IMR-90 (cell line): Measurements from ENCODE around the gene IKZF3. TPM values are rescaled to one million over a fixed set of nuclear protein-coding genes. Genes with fewer than 3 reads are reported as not detected.

Experiments
- ATAC-seq: fragments of 200-7000 bp; cut with Tn5 transposase; 2 replicates; pipeline ENCODE4 v1.9.1; 2020; ENCODE audit warnings: low read depth, mild to moderate bottlenecking, moderate library complexity
- BruUV-seq: library from RNA; stranded (reverse); fragments of 400-500 nt; replicated peaks from 2 replicates; lab custom pipeline; 2021; lab: Mats Ljungman, UMichigan
- CTCF ChIA-PET: fragments of 300-600 bp; formaldehyde crosslinking; extraction: SDS; loops from one replicate; lab custom pipeline; 2021; ENCODE audit warnings: antibody characterized with exemption; lab: Yijun Ruan, JAX
- POLR2A ChIA-PET: fragments of 300-600 bp; sonication (Branson Sonifier 250); formaldehyde crosslinking; loops from one replicate; lab custom pipeline; 2022; ENCODE audit warnings: antibody characterized with exemption; ENCODE audit not compliant: unreplicated experiment; lab: Charles Lee
- DNase-seq: peaks from one replicate; pipeline ENCODE4 v3.0.0; 2013
- H2AFZ ChIP-seq: replicated peaks from 2 replicates; pipeline ENCODE3; 2013; ENCODE audit warnings: low read length, mild to moderate bottlenecking; ENCODE audit not compliant: poor library complexity
- H2AK5ac ChIP-seq: 2 replicates; pipeline ENCODE4 v1.6.1; 2013; ENCODE audit warnings: low read depth, low read length, inconsistent platforms
- H2AK9ac ChIP-seq: replicated peaks from 2 replicates; pipeline ENCODE3; 2013; ENCODE audit warnings: mild to moderate bottlenecking, low read depth, low read length, moderate library complexity; ENCODE audit not compliant: poor library complexity
- H2BK120ac ChIP-seq: 2 replicates; pipeline ENCODE4 v1.6.1; 2013; ENCODE audit warnings: low read depth, low read length, inconsistent platforms
- H2BK15ac ChIP-seq: 3 replicates; pipeline ENCODE4 v1.6.1; 2013; ENCODE audit warnings: low read depth, low read length, inconsistent platforms
- H2BK20ac ChIP-seq: 2 replicates; pipeline ENCODE4 v1.6.1; 2013; ENCODE audit warnings: low read depth, mild to moderate bottlenecking, inconsistent platforms, low read length, moderate library complexity
- H2BK5ac ChIP-seq: 2 replicates; pipeline ENCODE4 v1.6.1; 2013; ENCODE audit warnings: mild to moderate bottlenecking, low read depth, low read length, inconsistent platforms; ENCODE audit not compliant: poor library complexity, severe bottlenecking
- H3K14ac ChIP-seq: replicated peaks from 2 replicates; pipeline ENCODE4 v1.6.1; 2013; ENCODE audit warnings: low read depth, low read length, inconsistent platforms
- H3K18ac ChIP-seq: 2 replicates; pipeline ENCODE4 v1.6.1; 2013; ENCODE audit warnings: low read depth, low read length, control low read depth
- H3K23ac ChIP-seq: 2 replicates; pipeline ENCODE4 v1.6.1; 2013; ENCODE audit warnings: low read depth, low read length, inconsistent platforms
- H3K27ac ChIP-seq: 2 replicates; pipeline ENCODE4 v1.5.1; 2013; ENCODE audit warnings: mild to moderate bottlenecking, control low read depth, low read length; ENCODE audit not compliant: insufficient read depth
- H3K27me3 ChIP-seq: 2 replicates; pipeline ENCODE4 v1.6.1; 2013; ENCODE audit warnings: low read length; ENCODE audit not compliant: control insufficient read depth, insufficient read depth
- H3K36me3 ChIP-seq: 2 replicates; pipeline ENCODE4 v1.6.1; 2013; ENCODE audit warnings: low read length, mixed read lengths; ENCODE audit not compliant: control insufficient read depth, insufficient read depth
- H3K4ac ChIP-seq: 2 replicates; pipeline ENCODE4 v1.6.1; 2013; ENCODE audit warnings: low read depth, low read length, inconsistent platforms
- H3K4me1 ChIP-seq: 2 replicates; pipeline ENCODE4 v1.6.1; 2013; ENCODE audit warnings: low read length, mixed read lengths; ENCODE audit not compliant: control insufficient read depth, insufficient read depth
- H3K4me2 ChIP-seq: 2 replicates; pipeline ENCODE4 v1.6.1; 2013; ENCODE audit warnings: low read depth, mild to moderate bottlenecking, control low read depth, low read length, moderate library complexity
- H3K4me3 ChIP-seq: 2 replicates; pipeline ENCODE4 v1.5.1; 2013; ENCODE audit warnings: low read depth, mild to moderate bottlenecking, control low read depth, low read length, moderate library complexity; ENCODE audit not compliant: insufficient read depth
- H3K56ac ChIP-seq: 2 replicates; pipeline ENCODE4 v1.6.1; 2013; ENCODE audit warnings: low read length, inconsistent platforms; ENCODE audit not compliant: insufficient read depth; ENCODE audit errors: extremely low read depth
- H3K79me1 ChIP-seq, 2 experiments: 2 replicates each; pipeline ENCODE4 v1.6.1; 2013; ENCODE audit warnings: low read length in 2 of 2, inconsistent platforms in 1 of 2, low read depth in 1 of 2
- H3K9ac ChIP-seq: 2 replicates; pipeline ENCODE4 v1.6.1; 2013; ENCODE audit warnings: low read depth, low read length, control low read depth
- H3K9me1 ChIP-seq: 2 replicates; pipeline ENCODE4 v1.6.1; 2013; ENCODE audit warnings: low read length, inconsistent platforms; ENCODE audit not compliant: insufficient read depth
- H3K9me3 ChIP-seq: 2 replicates; pipeline ENCODE4 v1.6.1; 2013; ENCODE audit warnings: low read length; ENCODE audit not compliant: control insufficient read depth, insufficient read depth
- H4K20me1 ChIP-seq: 2 replicates; pipeline ENCODE4 v1.6.1; 2013; ENCODE audit warnings: low read length, inconsistent platforms; ENCODE audit not compliant: insufficient read depth
- H4K5ac ChIP-seq: 2 replicates; pipeline ENCODE4 v1.6.1; 2013; ENCODE audit warnings: mild to moderate bottlenecking, low read depth, low read length, control low read depth
- H4K8ac ChIP-seq, 2 experiments: 2 replicates each; pipeline ENCODE4 v1.6.1; 2013; ENCODE audit warnings: low read depth in 2 of 2, low read length in 2 of 2, control low read depth in 1 of 2, inconsistent platforms in 1 of 2
- H4K91ac ChIP-seq: 2 replicates; pipeline ENCODE4 v1.6.1; 2013; ENCODE audit warnings: low read depth, low read length, inconsistent platforms; ENCODE audit not compliant: insufficient read depth
- RCOR1 ChIP-seq: IDR thresholded peaks from 2 replicates; pipeline ENCODE4 v1.6.1; 2012; ENCODE audit warnings: mild to moderate bottlenecking, low read length, improper control_type of control experiment; ENCODE audit not compliant: insufficient replicate concordance
- WGBS, 2 experiments: methylation state at CpG; one replicate each; pipeline versions ENCODE4 v1.1.5 to v1.1.7; 2013; ENCODE audit warnings: missing lambda C conversion rate in 2 of 2; ENCODE audit not compliant: insufficient read length in 1 of 2; ENCODE audit errors: extremely low coverage in 2 of 2; 5-methylcytosine and 5-hydroxymethylcytosine counted together
- dilution Hi-C: fragments of 300-500 bp; cut with HindIII; formaldehyde crosslinking; loops from one replicate; pipeline ENCODE4 v1.14.3; 2018; ENCODE audit warnings: low sequenced_read_pairs; ENCODE audit not compliant: unreplicated experiment
- in situ Hi-C: fragments of 300-500 bp; cut with MboI; formaldehyde crosslinking; loops from 3 replicates; pipeline ENCODE4 v1.14.3; 2019; ENCODE audit warnings: low sequenced_read_pairs, inconsistent platforms, mixed read lengths
- intact Hi-C: fragments of 100-400 bp; cut with micrococcal nuclease; formaldehyde crosslinking; loops from 2 replicates; pipeline ENCODE4 v1.10.0; 2022
- polyA plus RNA-seq, 3 experiments: library from polyadenylated mRNA; depleted of rRNA; stranded (reverse); fragments of >200 nt; gene quantifications; 2 replicates each; pipeline ENCODE4 v1.2.3, GENCODE V29; 2012; ENCODE audit warnings: low replicate concordance in 1 of 3
- total RNA-seq: library from RNA; depleted of rRNA; stranded (reverse); fragments of >200 nt; gene quantifications from 2 replicates; pipeline ENCODE4 v1.2.3, GENCODE V29; 2012

IKZF3 gene
- total and polyA plus RNA-seq, 2 of the 4 experiments (the other 2 are of a cell fraction), result not detected

GRCh38 chr17:39745335-39746144, 118.6 kb downstream of the IKZF3 start:
- H4K5ac ChIP-seq, result no peak overlapping the region
- DNase-seq (no peak), ATAC-seq (no peak)
- H4K8ac ChIP-seq, result no peak overlapping the region
- H3K9me3 ChIP-seq, result no peaks in the 10 kb centered on the region
- ChIA-PET POLR2A (no interaction called here), CTCF (no interaction called here)
- H2AK5ac ChIP-seq, result no peak overlapping the region
- H3K56ac ChIP-seq, result no peak overlapping the region
- no peak overlapping the region for H3K27ac ChIP-seq
- dilution Hi-C loops (no loop called here), in situ Hi-C loops (no loop called here), intact Hi-C loops (no loop called here)
- no peak overlapping the region for H3K4me2 ChIP-seq
- no peak overlapping the region for H3K4ac ChIP-seq
- BruUV-seq, result no TSS peak
- H2BK20ac ChIP-seq, result no peak overlapping the region
- no peak for TF ChIP-seq RCOR1
- peaks cover 7% of the 10 kb centered on the region; the same call in 1 of the 2 replicates for H3K4me1 ChIP-seq
- H3K4me3 ChIP-seq, result no peak overlapping the region
- H2BK120ac ChIP-seq, result no peak overlapping the region
- WGBS, 2 experiments, result 86% methylated on average over 3 of the region's 23 CpGs; no CpG with 5 or more reads in 1 of the 2 experiments
- 0 out of 2 replicates have a peak, but pooled peaks cover 6% of the 10 kb centered on the region for H3K9me1 ChIP-seq
- H2BK15ac ChIP-seq, result no peak overlapping the region
- H2BK5ac ChIP-seq, result no peak overlapping the region
- H3K14ac ChIP-seq, result no peak overlapping the region
- H3K18ac ChIP-seq, result no peak overlapping the region
- H3K23ac ChIP-seq, result no peak overlapping the region
- H2AK9ac ChIP-seq, result no peak overlapping the region
- no peak overlapping the region for H3K9ac ChIP-seq
- peaks cover 33% of the 10 kb centered on the region for H3K27me3 ChIP-seq
- H3K36me3 ChIP-seq, result no peaks in the 10 kb centered on the region
- H2AFZ ChIP-seq, result no peak overlapping the region
- no peaks in the 10 kb centered on the region for H4K20me1 ChIP-seq
- no peak overlapping the region for H4K91ac ChIP-seq
- H3K79me1 ChIP-seq, result no peaks in the 10 kb centered on the region
